ENCODE measurements around the gene VTI1A.

GRCh38 chr10:112412696-112413095, 34.3 kb upstream of the VTI1A start:
- TF ChIP-seq ZBTB26 (tag by site-specific recombination; optimal IDR thresholded peaks at IDR 0.05) (no peak), CTCF (tag by site-specific recombination; IDR thresholded peaks at IDR 0.05) (no peak), GLIS1 (tag by site-specific recombination; IDR thresholded peaks at IDR 0.05) (no peak), ZNF335 (tag by site-specific recombination; conservative IDR thresholded peaks at IDR 0.05) (no peak), ZNF639 (tag by site-specific recombination; IDR thresholded peaks at IDR 0.05) (no peak), ZNF510 (tag by site-specific recombination; IDR thresholded peaks at IDR 0.05; ENCODE audit: insufficient replicate concordance) (no peak), REST (tag by site-specific recombination; IDR thresholded peaks at IDR 0.05) (no peak), REPIN1 (tag by site-specific recombination; IDR thresholded peaks at IDR 0.05; ENCODE audit: low read depth) (no peak)
- TF ChIP-seq, protein P1, sequence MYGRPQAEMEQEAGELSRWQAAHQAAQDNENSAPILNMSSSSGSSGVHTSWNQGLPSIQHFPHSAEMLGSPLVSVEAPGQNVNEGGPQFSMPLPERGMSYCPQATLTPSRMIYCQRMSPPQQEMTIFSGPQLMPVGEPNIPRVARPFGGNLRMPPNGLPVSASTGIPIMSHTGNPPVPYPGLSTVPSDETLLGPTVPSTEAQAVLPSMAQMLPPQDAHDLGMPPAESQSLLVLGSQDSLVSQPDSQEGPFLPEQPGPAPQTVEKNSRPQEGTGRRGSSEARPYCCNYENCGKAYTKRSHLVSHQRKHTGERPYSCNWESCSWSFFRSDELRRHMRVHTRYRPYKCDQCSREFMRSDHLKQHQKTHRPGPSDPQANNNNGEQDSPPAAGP (tag by site-specific recombination; IDR thresholded peaks at IDR 0.05) = no peak
- TF ChIP-seq, protein P2, sequence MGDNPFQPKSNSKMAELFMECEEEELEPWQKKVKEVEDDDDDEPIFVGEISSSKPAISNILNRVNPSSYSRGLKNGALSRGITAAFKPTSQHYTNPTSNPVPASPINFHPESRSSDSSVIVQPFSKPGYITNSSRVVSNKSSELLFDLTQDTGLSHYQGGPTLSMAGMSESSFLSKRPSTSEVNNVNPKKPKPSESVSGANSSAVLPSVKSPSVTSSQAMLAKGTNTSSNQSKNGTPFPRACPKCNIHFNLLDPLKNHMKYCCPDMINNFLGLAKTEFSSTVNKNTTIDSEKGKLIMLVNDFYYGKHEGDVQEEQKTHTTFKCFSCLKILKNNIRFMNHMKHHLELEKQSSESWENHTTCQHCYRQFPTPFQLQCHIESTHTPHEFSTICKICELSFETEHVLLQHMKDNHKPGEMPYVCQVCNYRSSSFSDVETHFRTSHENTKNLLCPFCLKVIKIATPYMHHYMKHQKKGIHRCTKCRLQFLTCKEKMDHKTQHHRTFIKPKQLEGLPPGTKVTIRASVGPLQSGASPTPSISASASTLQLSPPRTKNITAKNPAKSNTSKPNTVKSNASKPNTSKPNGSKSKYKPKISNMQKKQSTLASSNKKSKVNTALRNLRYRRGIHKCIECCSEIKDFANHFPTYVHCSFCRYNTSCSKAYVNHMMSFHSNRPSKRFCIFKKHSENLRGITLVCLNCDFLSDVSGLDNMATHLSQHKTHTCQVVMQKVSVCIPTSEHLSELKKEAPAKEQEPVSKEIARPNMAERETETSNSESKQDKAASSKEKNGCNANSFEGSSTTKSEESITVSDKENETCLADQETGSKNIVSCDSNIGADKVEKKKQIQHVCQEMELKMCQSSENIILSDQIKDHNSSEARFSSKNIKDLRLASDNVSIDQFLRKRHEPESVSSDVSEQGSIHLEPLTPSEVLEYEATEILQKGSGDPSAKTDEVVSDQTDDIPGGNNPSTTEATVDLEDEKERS (tag by site-specific recombination; IDR thresholded peaks at IDR 0.05) = no peak
- TF ChIP-seq, protein P3, sequence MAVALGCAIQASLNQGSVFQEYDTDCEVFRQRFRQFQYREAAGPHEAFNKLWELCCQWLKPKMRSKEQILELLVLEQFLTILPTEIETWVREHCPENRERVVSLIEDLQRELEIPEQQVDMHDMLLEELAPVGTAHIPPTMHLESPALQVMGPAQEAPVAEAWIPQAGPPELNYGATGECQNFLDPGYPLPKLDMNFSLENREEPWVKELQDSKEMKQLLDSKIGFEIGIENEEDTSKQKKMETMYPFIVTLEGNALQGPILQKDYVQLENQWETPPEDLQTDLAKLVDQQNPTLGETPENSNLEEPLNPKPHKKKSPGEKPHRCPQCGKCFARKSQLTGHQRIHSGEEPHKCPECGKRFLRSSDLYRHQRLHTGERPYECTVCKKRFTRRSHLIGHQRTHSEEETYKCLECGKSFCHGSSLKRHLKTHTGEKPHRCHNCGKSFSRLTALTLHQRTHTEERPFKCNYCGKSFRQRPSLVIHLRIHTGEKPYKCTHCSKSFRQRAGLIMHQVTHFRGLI (tag by site-specific recombination; IDR thresholded peaks at IDR 0.05) = no peak
